SU-DHL-6 (cell line): ENCODE measurements around the gene GNB1L.

ENCODE experiments used
- H2AFZ ChIP-seq: fragments of 200-600 bp; sonication (generic); 2 replicates; pipeline ENCODE4 v1.6.1; 2014; ENCODE audit warnings: low read depth, mild to moderate bottlenecking, moderate library complexity, mixed read lengths, antibody characterized with exemption, low read length; ENCODE audit not compliant: severe bottlenecking
- H3F3A ChIP-seq: fragments of 200-600 bp; shearing (Covaris generic); 2 replicates; pipeline ENCODE4 v1.6.0; 2016; ENCODE audit warnings: antibody characterized with exemption, mild to moderate bottlenecking; ENCODE audit not compliant: insufficient read depth
- H3K27ac ChIP-seq: fragments of 200-600 bp; sonication (generic); 2 replicates; pipeline ENCODE4 v1.5.1; 2016; ENCODE audit warnings: low read depth, mild to moderate bottlenecking, low read length, moderate library complexity, mixed read lengths
- H3K27me3 ChIP-seq: fragments of 200-600 bp; sonication (generic), shearing (Covaris generic); 2 replicates; pipeline ENCODE4 v1.6.0; 2014; ENCODE audit warnings: mild to moderate bottlenecking, low read length
- H3K36me3 ChIP-seq: fragments of 200-600 bp; sonication (generic); 2 replicates; pipeline ENCODE4 v1.6.1; 2014; ENCODE audit warnings: mild to moderate bottlenecking, low read length, mixed read lengths
- H3K4me2 ChIP-seq: fragments of 300-600, 200-600 bp; shearing (Covaris generic), sonication (generic); 2 replicates; pipeline ENCODE4 v1.6.0; 2014; ENCODE audit warnings: low read length, low read depth, mild to moderate bottlenecking; ENCODE audit not compliant: poor library complexity, severe bottlenecking
- H3K4me3 ChIP-seq: fragments of 200-600 bp; sonication (generic); 2 replicates; pipeline ENCODE4 v1.5.1; 2014; ENCODE audit warnings: antibody characterized with exemption, low read length, mild to moderate bottlenecking, mixed read lengths; ENCODE audit not compliant: insufficient read depth, poor library complexity, severe bottlenecking
- H3K79me2 ChIP-seq: fragments of 200-600 bp; sonication (generic); 2 replicates; pipeline ENCODE4 v1.6.1; 2014; ENCODE audit warnings: mild to moderate bottlenecking, low read length, moderate library complexity; ENCODE audit not compliant: insufficient read depth
- H3K9ac ChIP-seq: fragments of 200-600 bp; sonication (generic); 2 replicates; pipeline ENCODE4 v1.7.0; 2014; ENCODE audit warnings: mild to moderate bottlenecking, low read length
- H3K9me2 ChIP-seq: fragments of 200-600 bp; sonication (generic); replicated peaks from 2 replicates; pipeline ENCODE4 v1.6.1; 2014; ENCODE audit warnings: low read length; ENCODE audit not compliant: insufficient read depth
- H3K9me3 ChIP-seq: fragments of 200-600 bp; sonication (generic); 2 replicates; pipeline ENCODE4 v1.6.1; 2014; ENCODE audit warnings: low read length, mixed read lengths; ENCODE audit not compliant: insufficient read depth
- H4K20me1 ChIP-seq: fragments of 200-600 bp; sonication (generic); 2 replicates; pipeline ENCODE4 v1.6.1; 2014; ENCODE audit warnings: low read depth, mild to moderate bottlenecking, antibody characterized with exemption, low read length, moderate library complexity, mixed read lengths
- EZH2phosphoT487 ChIP-seq: fragments of 200-600 bp; sonication (generic), shearing (Covaris generic); conservative IDR thresholded peaks from 2 replicates; pipeline ENCODE4 v1.6.1; 2018; ENCODE audit warnings: mild to moderate bottlenecking, antibody characterized with exemption, low read length, moderate library complexity, mixed read lengths
- TF ChIP-seq, protein P1 (sequence below): fragments of 200-600 bp; sonication (generic); IDR thresholded peaks from one replicate; pipeline ENCODE4 v1.5.1; 2017; ENCODE audit warnings: antibody characterized with exemption, mild to moderate bottlenecking, low read length, moderate library complexity; ENCODE audit not compliant: insufficient read depth, poor library complexity, severe bottlenecking

Gene GNB1L

DNA sequence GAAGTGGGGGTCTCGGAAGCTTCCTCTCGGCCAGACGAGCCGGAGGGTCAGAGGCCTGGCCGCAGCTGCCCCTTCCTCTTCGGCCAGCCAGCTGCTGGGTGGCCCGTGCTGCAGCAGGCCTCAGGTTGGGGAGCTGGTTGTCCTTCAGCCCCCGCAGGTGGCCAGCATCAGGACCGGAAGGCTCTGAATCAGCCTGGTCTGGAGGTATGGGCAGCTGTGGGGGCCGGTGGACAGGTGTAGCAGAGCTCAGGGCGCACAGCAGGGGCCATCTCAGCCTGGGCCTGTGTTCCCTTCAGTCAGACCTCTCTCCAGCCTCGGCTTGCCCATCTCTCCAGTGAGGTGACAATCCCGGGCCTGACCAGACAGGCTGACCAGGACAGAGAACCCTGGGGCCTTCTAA, 107.9 kb downstream of the GNB1L start:
- Histone ChIP-seq H3K9ac (no peak overlapping the region), H3K9me2 (no peaks in the 10 kb centered on the region)

DNA sequence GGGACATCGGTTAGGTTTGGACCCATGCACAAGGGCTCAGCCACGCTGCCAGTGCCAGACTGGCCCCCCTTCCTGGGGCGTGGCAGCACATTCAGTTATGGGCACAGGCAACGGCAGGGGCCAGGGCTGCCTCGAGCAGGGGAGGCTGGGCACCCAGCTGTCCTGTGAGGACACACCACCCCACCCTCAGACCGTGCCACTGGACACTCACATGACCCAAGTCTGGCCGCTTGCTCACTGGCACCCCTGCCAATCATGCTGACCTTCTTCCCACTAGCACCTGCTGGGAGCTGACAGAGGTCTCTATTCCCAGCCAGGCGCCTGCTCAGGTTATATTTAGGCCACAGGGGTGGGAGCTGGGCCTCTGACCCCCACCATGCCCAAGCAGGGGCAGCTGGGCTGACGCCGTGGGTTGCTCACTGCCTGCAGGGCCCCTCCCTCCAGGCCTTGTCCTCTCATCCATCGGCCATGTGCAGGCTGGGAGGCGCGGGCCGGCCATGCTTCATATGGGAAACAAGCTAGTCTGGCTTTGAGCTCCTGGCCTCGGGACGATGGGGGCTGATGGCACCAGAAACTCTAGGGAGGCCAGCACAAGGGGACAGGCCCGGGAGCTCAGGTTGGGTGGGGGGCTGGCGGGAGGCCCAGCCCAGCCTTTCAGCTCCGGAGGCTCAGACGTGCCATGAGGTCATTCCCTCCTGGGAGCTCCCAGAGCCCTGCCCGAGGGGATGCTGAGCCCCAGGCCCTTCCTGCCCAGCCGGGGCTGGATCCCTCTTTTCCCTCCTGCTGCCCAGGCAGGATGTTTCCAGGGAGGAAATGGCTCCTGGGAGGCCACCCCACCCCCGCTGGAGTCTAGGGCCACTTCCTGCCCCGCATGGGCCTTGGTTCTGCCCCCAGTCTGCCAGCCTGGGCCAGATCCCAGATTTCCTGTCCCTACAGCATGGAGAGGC, 109.2 kb downstream of the GNB1L start:
- Histone ChIP-seq H3K9ac (no peak overlapping the region), H3K79me2 (no peaks in the 10 kb centered on the region), H3K36me3 (no peaks in the 10 kb centered on the region), H3F3A (no peaks in the 10 kb centered on the region), H3K4me2 (no peak overlapping the region), H3K4me3 (no peak overlapping the region), H4K20me1 (no peaks in the 10 kb centered on the region), H2AFZ (no peak overlapping the region), H3K9me3 (no peaks in the 10 kb centered on the region), H3K27ac (no peak overlapping the region), H3K27me3 (no peaks in the 10 kb centered on the region), H3K9me2 (no peaks in the 10 kb centered on the region)
- TF ChIP-seq, protein P1, sequence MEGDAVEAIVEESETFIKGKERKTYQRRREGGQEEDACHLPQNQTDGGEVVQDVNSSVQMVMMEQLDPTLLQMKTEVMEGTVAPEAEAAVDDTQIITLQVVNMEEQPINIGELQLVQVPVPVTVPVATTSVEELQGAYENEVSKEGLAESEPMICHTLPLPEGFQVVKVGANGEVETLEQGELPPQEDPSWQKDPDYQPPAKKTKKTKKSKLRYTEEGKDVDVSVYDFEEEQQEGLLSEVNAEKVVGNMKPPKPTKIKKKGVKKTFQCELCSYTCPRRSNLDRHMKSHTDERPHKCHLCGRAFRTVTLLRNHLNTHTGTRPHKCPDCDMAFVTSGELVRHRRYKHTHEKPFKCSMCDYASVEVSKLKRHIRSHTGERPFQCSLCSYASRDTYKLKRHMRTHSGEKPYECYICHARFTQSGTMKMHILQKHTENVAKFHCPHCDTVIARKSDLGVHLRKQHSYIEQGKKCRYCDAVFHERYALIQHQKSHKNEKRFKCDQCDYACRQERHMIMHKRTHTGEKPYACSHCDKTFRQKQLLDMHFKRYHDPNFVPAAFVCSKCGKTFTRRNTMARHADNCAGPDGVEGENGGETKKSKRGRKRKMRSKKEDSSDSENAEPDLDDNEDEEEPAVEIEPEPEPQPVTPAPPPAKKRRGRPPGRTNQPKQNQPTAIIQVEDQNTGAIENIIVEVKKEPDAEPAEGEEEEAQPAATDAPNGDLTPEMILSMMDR = no peak
- TF ChIP-seq EZH2phosphoT487 = no peak

More for the DNA sequence above, 107.9 kb downstream of the GNB1L start:
- no peak overlapping the region for H3K27ac ChIP-seq
- TF ChIP-seq EZH2phosphoT487 = no peak
- TF ChIP-seq, protein P1 = no peak
- H3F3A ChIP-seq = no peaks in the 10 kb centered on the region
- no peaks in the 10 kb centered on the region for H3K9me3 ChIP-seq
- no peak overlapping the region for H3K4me2 ChIP-seq
- no peaks in the 10 kb centered on the region for H3K79me2 ChIP-seq
- no peaks in the 10 kb centered on the region for H3K27me3 ChIP-seq
- H3K4me3 ChIP-seq = no peak overlapping the region
- no peak overlapping the region for H2AFZ ChIP-seq
- H4K20me1 ChIP-seq = no peaks in the 10 kb centered on the region
- no peaks in the 10 kb centered on the region for H3K36me3 ChIP-seq

DNA sequence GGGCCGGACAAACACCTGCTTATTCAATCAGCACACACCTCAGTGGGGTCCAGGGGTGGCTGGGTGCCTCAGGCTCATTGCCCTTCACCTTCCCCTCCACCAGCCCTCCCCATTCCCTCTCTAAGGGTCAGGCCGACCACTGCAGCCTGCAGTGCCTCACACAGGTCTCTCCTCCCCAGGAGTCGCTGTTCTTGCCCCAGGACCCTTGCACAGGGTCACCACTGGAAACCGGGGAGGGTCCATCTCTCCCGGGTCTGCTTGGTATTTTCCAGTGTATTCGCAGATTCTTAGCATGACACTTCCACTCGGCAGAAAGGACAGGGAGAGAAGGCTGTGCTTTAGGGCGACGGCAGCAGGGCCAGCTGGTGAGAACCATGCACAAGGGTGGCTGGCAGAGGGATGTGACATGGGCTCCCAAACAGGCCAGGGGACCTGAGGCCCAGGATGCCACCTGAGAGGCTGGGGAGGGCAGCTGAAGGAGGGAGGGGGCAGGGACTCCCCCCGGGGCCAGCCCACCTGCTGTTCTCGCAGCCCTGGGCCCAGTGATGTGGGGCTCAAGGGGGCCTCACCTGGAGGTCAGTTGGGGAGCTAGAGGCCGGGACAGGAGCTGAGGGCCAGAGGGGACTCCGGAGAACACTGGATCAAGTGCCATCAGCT, 110.2 kb downstream of the GNB1L start:
- Histone ChIP-seq H2AFZ (no peak overlapping the region), H3K9ac (no peak overlapping the region), H3K4me2 (no peak overlapping the region), H3K79me2 (no peaks in the 10 kb centered on the region), H4K20me1 (no peaks in the 10 kb centered on the region), H3K27me3 (no peaks in the 10 kb centered on the region), H3K9me2 (no peaks in the 10 kb centered on the region), H3K27ac (no peak overlapping the region), H3K4me3 (no peak overlapping the region), H3F3A (no peaks in the 10 kb centered on the region), H3K9me3 (no peaks in the 10 kb centered on the region), H3K36me3 (no peaks in the 10 kb centered on the region)
- TF ChIP-seq, protein P1 = no peak
- TF ChIP-seq EZH2phosphoT487 = no peak
